Activated CD4-positive, alpha-beta T cell treated with anti-CD3 and anti-CD28 coated beads, Interleukin-10, Interleukin-2, amounts not matched to agents 100 ng/mL and 50 ng/mL, durations not matched to agents 16 hours and 8 hours (primary cell): ENCODE data around the gene CAP1.

Experiments used
- DNase-seq: peaks from one replicate; pipeline ENCODE4 v3.0.0-alpha.2; 2020

CAP1 gene

GRCh38 chr1:40096977-40097782, 56.7 kb downstream of the CAP1 start, which contains the start of gene PPT1:
Gene PPT1, minus strand, starts transcription at chr1:40097252. Its CDS starts 14 bp downstream, at chr1:40097238.
- DNase-seq, result peak; percentile 89

- DNase-seq, result no peak
Observed at GRCh38 chr1:40102038-40102437, 61.5 kb downstream of the CAP1 start.

- DNase-seq, result no peak
Observed at GRCh38 chr1:40102896-40103295, 62.4 kb downstream of the CAP1 start.

DNA sequence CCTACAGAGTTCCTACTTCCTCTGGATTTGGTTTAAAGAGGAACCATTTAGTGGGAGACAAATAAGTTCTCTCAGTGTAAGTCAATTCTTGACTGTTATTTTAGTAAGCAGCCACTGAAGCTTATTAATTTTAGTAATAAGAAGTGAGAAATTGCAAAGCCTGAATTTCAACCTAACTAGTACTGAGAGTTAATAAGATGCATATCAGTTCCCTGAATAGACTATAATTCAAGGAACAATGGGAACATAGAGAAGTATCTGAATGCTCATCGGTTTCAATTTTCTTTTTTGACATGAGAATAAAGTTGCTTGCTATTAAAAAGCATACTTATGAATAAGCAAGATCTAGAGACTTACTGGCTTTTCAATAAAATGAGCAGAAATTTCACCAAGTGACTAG, 64.5 kb downstream of the CAP1 start:
- peak; percentile 34 for DNase-seq

GRCh38 chr1:40107290-40107959, 66.9 kb downstream of the CAP1 start:
- DNase-seq, result no peak

- DNase-seq, result no peak
Observed at GRCh38 chr1:40110389-40110788, 69.9 kb downstream of the CAP1 start.

DNA sequence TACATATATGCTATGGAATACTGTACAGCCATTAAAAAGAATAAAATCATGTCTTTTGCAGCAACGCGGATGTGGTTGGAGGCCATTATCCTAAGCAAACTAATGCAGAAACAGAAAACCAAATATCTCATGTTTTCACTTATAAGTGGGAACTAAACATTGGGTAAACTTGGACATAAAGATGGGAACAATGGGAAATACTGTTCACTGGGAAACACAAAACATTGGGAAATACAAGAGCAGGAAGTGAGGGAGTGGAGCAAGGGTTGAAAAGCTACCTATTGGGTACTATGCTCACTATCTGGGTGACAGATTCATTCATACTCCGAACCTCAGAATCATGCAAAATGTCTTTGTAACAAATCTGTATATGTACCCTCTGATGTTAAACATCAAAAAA, 73.9 kb downstream of the CAP1 start:
- no peak for DNase-seq

DNA sequence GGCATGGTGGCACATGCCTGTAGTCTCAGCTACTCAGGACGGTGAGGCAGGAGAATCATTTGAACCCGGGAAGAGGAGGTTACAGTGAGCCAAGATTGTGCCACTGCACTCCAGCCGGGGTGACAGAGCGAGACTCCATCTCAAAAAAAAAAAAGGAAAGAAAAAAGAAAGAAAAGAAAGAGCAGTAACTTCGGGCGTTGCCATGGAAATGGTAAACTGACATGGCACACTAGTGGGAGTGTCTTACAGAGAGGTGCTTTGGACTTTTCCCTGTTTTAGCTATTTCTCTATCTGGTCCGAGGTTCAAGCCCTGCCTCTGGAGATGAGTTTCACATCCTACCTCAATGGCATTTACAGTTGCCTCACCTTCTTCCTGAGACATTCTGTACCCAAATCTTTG, 79.6 kb downstream of the CAP1 start:
- no peak for DNase-seq
